Measurements from ENCODE around the gene TEX13C. TPM values are rescaled to one million over a fixed set of nuclear protein-coding genes. Genes with fewer than 3 reads are reported as not detected.

The TEX13C gene
- not detected for total RNA-seq
- not detected for polyA plus RNA-seq
- long read RNA-seq, donor 1 = 0 reads
- long read RNA-seq, donor 2 = 0 reads
- long read RNA-seq, donor 3 = 0 reads

DNA sequence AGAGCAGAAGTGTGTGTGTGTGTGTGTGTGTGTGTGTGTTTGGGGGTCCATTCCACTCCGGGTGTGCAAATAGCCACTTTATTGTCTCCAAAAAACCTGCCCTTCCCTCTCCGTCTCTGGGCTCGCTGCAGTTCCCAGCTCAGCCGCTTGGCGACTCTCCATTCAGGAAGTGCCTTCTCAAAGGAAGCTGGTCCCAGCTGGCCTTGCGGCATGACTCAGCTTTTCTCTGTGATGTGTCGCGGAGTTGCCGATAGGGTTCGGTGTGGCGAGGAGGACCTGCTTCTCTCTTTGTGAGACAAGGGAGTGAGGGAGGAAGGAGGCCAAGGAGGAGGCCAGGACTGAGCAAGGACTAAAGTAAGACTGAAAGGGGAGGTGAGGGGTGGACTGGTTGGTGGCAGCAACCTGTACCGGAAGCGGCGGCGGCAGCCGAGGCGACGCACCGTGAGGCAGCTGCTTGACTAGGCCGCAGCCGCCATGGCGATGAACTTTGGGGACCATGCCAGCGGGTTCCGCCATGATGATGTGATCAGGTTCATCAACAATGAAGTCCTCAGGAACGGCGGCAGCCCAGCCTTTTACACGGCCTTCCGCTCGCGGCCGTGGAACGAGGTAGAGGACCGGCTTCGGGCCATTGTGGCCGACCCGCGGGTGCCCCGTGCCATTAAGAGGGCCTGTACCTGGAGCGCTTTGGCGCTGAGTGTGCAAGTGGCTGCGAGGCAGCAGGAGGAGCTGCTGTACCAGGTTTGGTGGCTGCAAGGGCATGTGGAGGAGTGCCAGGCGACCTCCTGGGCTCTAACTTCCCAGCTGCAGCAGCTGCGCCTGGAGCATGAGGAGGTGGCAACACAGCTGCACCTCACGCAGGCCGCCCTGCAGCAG is at the start of gene TEX13C:
Gene TEX13C, plus strand, starts transcription at position 226 of the 876 bp plus-strand sequence. Its CDS starts 249 bp downstream, at position 475.
- intact Hi-C loops (cut with DNase I) = no loop called here
- no peak for DNase-seq

DNA sequence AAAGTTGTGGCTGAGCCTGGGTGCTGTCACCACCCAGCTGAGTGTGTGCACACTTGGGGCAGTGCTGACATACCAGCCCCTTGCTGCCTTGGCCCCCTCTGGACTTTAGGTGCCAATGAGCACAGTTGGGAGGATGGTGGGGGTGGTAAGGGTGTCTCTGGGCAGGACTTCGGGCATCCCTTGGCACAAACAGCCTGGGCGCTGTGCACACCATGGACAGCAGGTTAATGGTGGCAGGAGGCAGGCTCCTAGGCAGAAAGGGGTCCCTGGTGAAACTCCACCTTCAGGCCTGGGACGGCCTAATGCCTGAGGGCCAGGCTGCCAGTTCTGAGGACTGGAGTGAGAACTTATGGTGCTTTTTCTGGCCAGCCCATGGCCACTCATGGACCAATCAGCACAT is 32.4 kb upstream of the TEX13C start:
- H3K36me3 ChIP-seq = no peaks in the 10 kb centered on the region
- no peak overlapping the region for H3K27ac ChIP-seq
- 60 to 86% methylated on average over 1 to 3 of the region's 3 CpGs for WGBS, 2 donors
- no peak for DNase-seq
- H3K4me1 ChIP-seq = no peaks in the 10 kb centered on the region
- intact Hi-C loops (cut with DNase I) = no loop called here
- H3K9me3 ChIP-seq = no peaks in the 10 kb centered on the region
- no peaks in the 10 kb centered on the region for H3K27me3 ChIP-seq
- ATAC-seq = no peak
- TF ChIP-seq, protein P1, sequence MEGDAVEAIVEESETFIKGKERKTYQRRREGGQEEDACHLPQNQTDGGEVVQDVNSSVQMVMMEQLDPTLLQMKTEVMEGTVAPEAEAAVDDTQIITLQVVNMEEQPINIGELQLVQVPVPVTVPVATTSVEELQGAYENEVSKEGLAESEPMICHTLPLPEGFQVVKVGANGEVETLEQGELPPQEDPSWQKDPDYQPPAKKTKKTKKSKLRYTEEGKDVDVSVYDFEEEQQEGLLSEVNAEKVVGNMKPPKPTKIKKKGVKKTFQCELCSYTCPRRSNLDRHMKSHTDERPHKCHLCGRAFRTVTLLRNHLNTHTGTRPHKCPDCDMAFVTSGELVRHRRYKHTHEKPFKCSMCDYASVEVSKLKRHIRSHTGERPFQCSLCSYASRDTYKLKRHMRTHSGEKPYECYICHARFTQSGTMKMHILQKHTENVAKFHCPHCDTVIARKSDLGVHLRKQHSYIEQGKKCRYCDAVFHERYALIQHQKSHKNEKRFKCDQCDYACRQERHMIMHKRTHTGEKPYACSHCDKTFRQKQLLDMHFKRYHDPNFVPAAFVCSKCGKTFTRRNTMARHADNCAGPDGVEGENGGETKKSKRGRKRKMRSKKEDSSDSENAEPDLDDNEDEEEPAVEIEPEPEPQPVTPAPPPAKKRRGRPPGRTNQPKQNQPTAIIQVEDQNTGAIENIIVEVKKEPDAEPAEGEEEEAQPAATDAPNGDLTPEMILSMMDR (IDR thresholded peaks at IDR 0.05) = no peak
- no peak overlapping the region for H3K4me3 ChIP-seq

More for the DNA sequence above, at the start of gene TEX13C:
- WGBS, 2 donors = 93 to 95% methylated on average over 32 to 45 of the region's 45 CpGs
- Histone ChIP-seq H3K27me3 (no peaks in the 10 kb centered on the region), H3K9me3 (no peaks in the 10 kb centered on the region), H3K4me3 (no peak within 1 kb of the TSS), H3K27ac (no peak within 1 kb of the TSS), H3K36me3 (no peaks in the 10 kb centered on the region), H3K4me1 (no peaks in the 10 kb centered on the region)
- ATAC-seq = no peak
- TF ChIP-seq, protein P1 (IDR thresholded peaks at IDR 0.05) = no peak

DNA sequence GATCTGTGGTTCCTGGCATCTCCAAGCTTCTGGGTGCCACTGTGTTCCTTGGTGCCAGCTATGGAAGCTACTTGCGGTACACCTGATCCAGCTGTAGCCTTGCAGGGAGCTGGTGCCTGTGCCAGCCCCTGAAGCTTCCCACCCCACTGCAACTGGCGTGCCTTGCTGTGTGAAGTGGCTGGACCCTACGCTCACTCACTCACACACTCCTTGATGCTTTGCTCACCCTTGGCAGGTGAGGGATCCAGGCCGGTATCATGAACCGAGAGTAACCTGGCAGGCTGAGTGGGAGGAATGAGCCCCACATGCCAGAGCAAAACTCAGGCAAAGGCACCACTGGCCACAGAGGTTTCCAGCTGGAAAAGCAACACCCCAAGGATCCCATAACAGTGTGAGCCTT is 31.3 kb upstream of the TEX13C start:
- H3K36me3 ChIP-seq = no peaks in the 10 kb centered on the region
- DNase-seq (no peak), ATAC-seq (no peak)
- no peak overlapping the region for H3K4me3 ChIP-seq
- intact Hi-C loops (cut with DNase I) = no loop called here
- 94 to 97% methylated on average over 5 of the region's 5 CpGs for WGBS, 2 donors
- no peaks in the 10 kb centered on the region for H3K4me1 ChIP-seq
- H3K9me3 ChIP-seq = no peaks in the 10 kb centered on the region
- H3K27ac ChIP-seq = no peak overlapping the region
- TF ChIP-seq, protein P1 (IDR thresholded peaks at IDR 0.05) = no peak
- H3K27me3 ChIP-seq = no peaks in the 10 kb centered on the region

DNA sequence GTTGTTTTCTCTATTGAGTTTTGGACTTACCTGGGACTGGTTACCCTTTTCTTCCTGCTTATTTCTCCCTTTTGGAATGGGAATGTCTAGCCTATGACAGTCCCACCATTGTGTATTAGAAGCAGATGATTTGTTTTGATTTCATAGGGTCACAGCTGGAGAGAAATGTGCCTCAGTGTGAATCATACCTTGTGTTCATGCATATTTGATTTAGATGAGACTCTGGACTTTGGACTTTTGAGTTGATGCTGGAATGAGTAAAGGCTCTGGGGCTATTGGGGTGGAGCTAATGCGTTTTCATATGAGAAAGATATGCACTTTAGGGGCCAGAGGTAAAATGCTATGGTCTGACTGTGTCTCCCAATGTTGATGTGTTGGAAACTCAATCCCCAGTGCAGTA is 30.5 kb upstream of the TEX13C start:
- H3K27ac ChIP-seq = no peak overlapping the region
- intact Hi-C loops (cut with DNase I) = no loop called here
- DNase-seq (no peak), ATAC-seq (no peak)
- H3K4me3 ChIP-seq = no peak overlapping the region
- no peaks in the 10 kb centered on the region for H3K27me3 ChIP-seq
- no peaks in the 10 kb centered on the region for H3K36me3 ChIP-seq
- H3K4me1 ChIP-seq = peaks cover 0 to 4% (median 0%) of the 10 kb centered on the region in 9 donors
- TF ChIP-seq, protein P1 (IDR thresholded peaks at IDR 0.05) = no peak
- WGBS, 2 donors = 73 to 84% methylated on average over 1 of the region's 1 CpG
- no peaks in the 10 kb centered on the region for H3K9me3 ChIP-seq
